GM18502 (cell line): ENCODE data around the gene PRKAG3.
"Not testable (repeated sequence)": the region's sequence is repeated elsewhere in the genome, so short reads cannot be mapped to it uniquely, and the experiment has no call there.

Experiments used
- ATAC-seq: cut with Tn5 transposase; IDR thresholded peaks from one replicate; pipeline ENCODE4 v1.9.1; 2021; ENCODE audit warnings: mild to moderate bottlenecking; ENCODE audit not compliant: unreplicated experiment, poor library complexity

PRKAG3 gene

GRCh38 chr2:218788529-218789255 is 42.9 kb downstream of the PRKAG3 start:
- ATAC-seq, result no peak

GRCh38 chr2:218786133-218786532 is 45.5 kb downstream of the PRKAG3 start:
- ATAC-seq, result no peak

- ATAC-seq, result no peak
Observed at GRCh38 chr2:218785103-218785502, 46.5 kb downstream of the PRKAG3 start.

GRCh38 chr2:218783688-218784087 is 47.9 kb downstream of the PRKAG3 start:
- no peak for ATAC-seq

DNA sequence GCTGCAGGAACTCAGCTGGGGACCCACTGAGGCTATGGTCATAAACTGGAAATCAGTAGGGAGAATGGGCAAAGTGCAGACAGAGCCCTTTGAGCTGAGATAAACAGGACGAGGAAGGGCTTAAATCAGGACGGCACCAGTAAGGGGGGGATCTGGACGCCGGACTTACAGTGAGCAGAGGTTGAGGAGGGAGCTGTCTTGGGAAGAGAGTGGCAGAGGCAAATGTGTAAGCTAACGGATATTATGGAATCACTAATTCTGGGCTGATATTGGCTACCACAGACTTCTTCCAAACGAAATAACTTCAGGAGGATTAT is 49.1 kb downstream of the PRKAG3 start:
- ATAC-seq, result no peak

GRCh38 chr2:218781691-218782527 is 49.7 kb downstream of the PRKAG3 start, which contains the start of gene CYP27A1:
Gene CYP27A1, plus strand, starts transcription at chr2:218782147. Its CDS starts 36 bp downstream, at chr2:218782183.
- ATAC-seq, result no peak

GRCh38 chr2:218780851-218781690 is 50.5 kb downstream of the PRKAG3 start:
- ATAC-seq, result no peak

DNA sequence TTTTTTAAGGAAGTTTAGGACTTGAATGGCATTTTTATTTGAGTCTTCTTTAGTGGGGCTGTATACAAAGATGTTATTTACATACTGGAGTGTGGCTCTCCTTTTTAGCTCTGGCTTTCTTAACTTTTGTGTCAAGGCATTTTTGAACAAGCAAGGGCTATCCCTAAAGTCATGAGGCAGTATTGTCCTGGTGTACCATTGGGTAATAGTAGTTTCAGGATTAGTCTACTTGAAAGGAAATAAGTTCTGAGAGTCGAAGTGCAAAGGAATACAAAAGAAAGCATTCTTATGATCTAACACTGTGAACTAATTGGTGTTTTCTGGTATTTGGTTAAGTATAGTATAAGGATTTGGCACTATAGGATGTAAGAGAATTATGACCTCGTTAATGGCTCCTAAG is 51.6 kb downstream of the PRKAG3 start:
- ATAC-seq, result no peak

GRCh38 chr2:218777276-218777990 is 54.2 kb downstream of the PRKAG3 start:
- no peak for ATAC-seq

GRCh38 chr2:218776488-218776887 is 55.1 kb downstream of the PRKAG3 start:
- ATAC-seq, result no peak

DNA sequence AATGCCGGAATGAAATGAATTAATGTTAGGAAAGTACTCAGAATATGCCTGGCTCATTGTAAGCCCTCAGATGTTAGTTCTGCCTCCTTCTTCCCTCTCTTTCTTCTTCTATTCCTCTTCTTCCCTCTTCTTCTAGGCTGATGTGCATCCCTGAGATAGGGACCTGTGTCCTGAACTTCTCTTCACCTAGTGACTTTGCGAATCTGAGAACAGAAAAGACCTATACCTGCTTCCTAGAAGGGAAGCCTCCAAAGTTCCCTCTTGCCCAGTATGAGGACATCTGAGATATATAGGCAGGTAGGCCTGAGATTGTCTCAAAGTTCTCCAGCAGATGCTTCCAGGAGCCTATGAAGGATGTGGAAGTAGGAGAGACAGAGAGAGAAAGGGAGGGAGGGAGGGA is 57.7 kb downstream of the PRKAG3 start:
- no peak for ATAC-seq

DNA sequence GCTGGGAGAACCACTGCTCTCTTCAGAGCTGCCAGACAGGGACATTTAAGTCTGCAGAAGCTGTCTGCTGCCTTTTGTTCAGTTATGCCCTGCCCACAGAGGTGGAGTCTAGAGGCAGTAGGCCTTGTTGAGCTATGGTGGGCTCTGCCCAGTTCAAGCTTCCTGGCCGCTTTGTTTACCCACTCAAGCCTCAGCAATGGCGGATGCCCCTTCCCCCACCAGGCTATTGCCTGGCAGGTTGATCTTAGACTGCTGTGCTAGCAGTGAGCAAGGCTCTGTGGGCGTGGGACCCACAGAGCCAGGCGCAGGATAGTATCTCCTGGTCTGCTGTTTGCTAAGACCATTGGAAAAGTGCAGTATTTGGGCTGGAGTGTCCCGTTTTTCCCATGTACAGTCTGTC is 58.8 kb downstream of the PRKAG3 start:
- not testable (repeated sequence) for ATAC-seq
